Measurements from ENCODE around the gene RPH3AL. TPM values are rescaled to one million over a fixed set of nuclear protein-coding genes. Genes with fewer than 3 reads are reported as not detected.

Gene RPH3AL
- polyA plus RNA-seq, 3 donors = 0.71 to 1.9 (median 1.5) TPM

DNA sequence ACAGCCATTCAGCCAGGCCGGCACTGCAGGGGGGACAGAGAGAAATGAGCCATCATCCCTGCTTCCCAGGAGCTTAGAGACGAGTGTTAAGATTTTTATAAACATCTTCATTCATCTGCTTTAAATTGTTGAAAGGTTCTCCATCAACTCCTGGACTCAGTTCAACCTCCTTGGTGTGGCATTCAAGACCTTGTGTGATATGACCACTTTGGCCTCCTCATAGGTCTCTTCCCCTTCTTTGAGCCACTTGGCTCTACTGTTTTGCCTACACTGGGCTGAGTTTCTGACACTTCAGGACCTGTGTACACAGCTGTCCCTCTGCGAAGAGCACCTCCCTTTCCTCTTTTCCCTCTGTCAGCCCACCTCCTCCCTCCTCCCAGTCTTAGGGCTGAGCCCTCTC is 175.5 kb downstream of the RPH3AL start:
- 93% methylated on average over 2 of the region's 3 CpGs for WGBS (ENCODE audit: insufficient coverage)
- DNase-seq = no peak
- no peaks in the 10 kb centered on the region for H4K20me1 ChIP-seq (ENCODE audit: insufficient read depth, low read length)
- H3K79me2 ChIP-seq (ENCODE audit: insufficient read depth, low read length) = no peaks in the 10 kb centered on the region
- H3K27ac ChIP-seq (ENCODE audit: low read depth in 1 of 2, low read length in 2 of 2) = no peak overlapping the region
- Mint-ChIP-seq H3K4me1 (peaks cover 4% of the 10 kb centered on the region), H3K4me3 (no peak overlapping the region), H3K9me3 (peaks cover 0 to 3% (median 3%) of the 10 kb centered on the region in 7 donors), H3K36me3 (peaks cover 0 to 3% of the 10 kb centered on the region in 2 donors), H3K27me3 (ENCODE audit: low read depth in 3 of 3) (peaks cover 27 to 46% (median 30%) of the 10 kb centered on the region in 3 donors), H3K27ac (no peak overlapping the region)
- peaks cover 4 to 14% of the 10 kb centered on the region in 2 donors for H3K4me1 ChIP-seq (ENCODE audit: control insufficient read depth in 1 of 2, insufficient read depth in 2 of 2, low read length in 2 of 2)
- H3K9me3 ChIP-seq (replicated peaks in 1 of 2; ENCODE audit: control insufficient read depth in 1 of 2, insufficient read depth in 1 of 2, low read length in 2 of 2) = peaks cover 0 to 6% of the 10 kb centered on the region in 2 donors
- no peaks in the 10 kb centered on the region for H3K36me3 ChIP-seq (replicated peaks in 1 of 2; ENCODE audit: control insufficient read depth in 1 of 2, insufficient read depth in 2 of 2, low read length in 2 of 2)
- no peak overlapping the region for H3K4me2 ChIP-seq (replicated peaks; ENCODE audit: extremely low read depth, low read length, poor library complexity, severe bottlenecking)
- H3K4me3 ChIP-seq (replicated peaks in 1 of 3; ENCODE audit: low read depth in 2 of 3, low read length in 3 of 3) = no peak overlapping the region
- no peak overlapping the region for H3K9ac ChIP-seq (ENCODE audit: insufficient read depth, low read length, poor library complexity, severe bottlenecking)
- no peak overlapping the region for H2AFZ ChIP-seq (ENCODE audit: insufficient read depth, low read depth, low read length, poor library complexity, severe bottlenecking)
- TF ChIP-seq, protein P1, sequence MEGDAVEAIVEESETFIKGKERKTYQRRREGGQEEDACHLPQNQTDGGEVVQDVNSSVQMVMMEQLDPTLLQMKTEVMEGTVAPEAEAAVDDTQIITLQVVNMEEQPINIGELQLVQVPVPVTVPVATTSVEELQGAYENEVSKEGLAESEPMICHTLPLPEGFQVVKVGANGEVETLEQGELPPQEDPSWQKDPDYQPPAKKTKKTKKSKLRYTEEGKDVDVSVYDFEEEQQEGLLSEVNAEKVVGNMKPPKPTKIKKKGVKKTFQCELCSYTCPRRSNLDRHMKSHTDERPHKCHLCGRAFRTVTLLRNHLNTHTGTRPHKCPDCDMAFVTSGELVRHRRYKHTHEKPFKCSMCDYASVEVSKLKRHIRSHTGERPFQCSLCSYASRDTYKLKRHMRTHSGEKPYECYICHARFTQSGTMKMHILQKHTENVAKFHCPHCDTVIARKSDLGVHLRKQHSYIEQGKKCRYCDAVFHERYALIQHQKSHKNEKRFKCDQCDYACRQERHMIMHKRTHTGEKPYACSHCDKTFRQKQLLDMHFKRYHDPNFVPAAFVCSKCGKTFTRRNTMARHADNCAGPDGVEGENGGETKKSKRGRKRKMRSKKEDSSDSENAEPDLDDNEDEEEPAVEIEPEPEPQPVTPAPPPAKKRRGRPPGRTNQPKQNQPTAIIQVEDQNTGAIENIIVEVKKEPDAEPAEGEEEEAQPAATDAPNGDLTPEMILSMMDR (IDR thresholded peaks at IDR 0.05) = no peak
- peaks cover 6 to 26% of the 10 kb centered on the region in 2 donors for H3K27me3 ChIP-seq (ENCODE audit: control insufficient read depth in 2 of 2, insufficient read depth in 2 of 2, low read length in 2 of 2)
- intact Hi-C loops (cut with micrococcal nuclease) = no loop called here

DNA sequence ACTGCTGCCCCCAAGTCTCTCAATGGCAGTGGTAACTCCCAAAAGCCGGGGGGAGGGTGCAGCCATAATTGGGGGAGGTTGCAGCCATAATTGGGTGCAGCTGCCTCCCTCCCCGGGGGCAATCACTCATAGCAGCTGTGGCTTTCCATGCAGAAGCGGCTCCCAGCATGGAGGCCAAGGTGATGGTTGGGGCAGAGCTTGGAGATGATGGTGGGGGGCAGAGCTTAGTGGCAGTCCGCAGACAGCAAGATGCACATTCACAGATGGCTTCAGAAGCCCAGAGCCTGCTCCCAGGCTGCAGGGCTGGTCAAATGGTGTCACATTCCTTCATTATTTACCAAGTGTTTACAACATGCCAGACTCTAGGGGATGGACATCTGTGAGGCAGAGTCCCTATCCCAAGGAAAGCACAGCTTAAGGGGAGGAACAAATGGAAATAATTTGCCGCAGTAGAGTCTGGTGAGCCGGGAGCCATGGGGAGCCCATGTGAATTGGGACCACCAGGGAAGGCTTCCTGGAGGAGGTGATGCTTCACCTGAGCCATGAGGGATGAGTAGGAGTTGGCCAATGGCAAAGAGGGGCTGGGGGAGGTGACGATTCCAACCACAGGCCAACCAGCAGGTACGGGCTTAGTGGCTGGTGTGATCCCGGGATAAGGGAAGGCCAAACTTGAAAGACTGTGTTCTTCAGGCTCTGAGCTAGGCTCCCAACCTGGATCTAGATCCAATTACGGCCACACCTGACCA is 179.3 kb downstream of the RPH3AL start:
- 96% methylated on average over 7 of the region's 10 CpGs for WGBS (ENCODE audit: insufficient coverage)

More for the DNA sequence above, 179.3 kb downstream of the RPH3AL start:
- H3K27ac ChIP-seq (ENCODE audit: low read depth in 1 of 2, low read length in 2 of 2) = no peak overlapping the region
- intact Hi-C loops (cut with micrococcal nuclease) = no loop called here
- peaks cover 0 to 2% (median 0%) of the 10 kb centered on the region in 7 donors for H3K9me3 Mint-ChIP-seq
- DNase-seq = no peak
- H3K27me3 ChIP-seq (ENCODE audit: control insufficient read depth in 2 of 2, insufficient read depth in 2 of 2, low read length in 2 of 2) = peaks cover 0 to 3% of the 10 kb centered on the region in 2 donors
- H3K27ac Mint-ChIP-seq = no peak overlapping the region
- H3K27me3 Mint-ChIP-seq (ENCODE audit: low read depth in 3 of 3) = peaks cover 9 to 13% (median 12%) of the 10 kb centered on the region in 3 donors
- H3K79me2 ChIP-seq (ENCODE audit: insufficient read depth, low read length) = no peaks in the 10 kb centered on the region
- no peaks in the 10 kb centered on the region for H3K36me3 ChIP-seq (replicated peaks in 1 of 2; ENCODE audit: control insufficient read depth in 1 of 2, insufficient read depth in 2 of 2, low read length in 2 of 2)
- no peak overlapping the region for H3K9ac ChIP-seq (ENCODE audit: insufficient read depth, low read length, poor library complexity, severe bottlenecking)
- TF ChIP-seq, protein P1 (IDR thresholded peaks at IDR 0.05) = no peak
- no peaks in the 10 kb centered on the region for H3K4me1 ChIP-seq (ENCODE audit: control insufficient read depth in 1 of 2, insufficient read depth in 2 of 2, low read length in 2 of 2)
- no peaks in the 10 kb centered on the region for H3K36me3 Mint-ChIP-seq
- H4K20me1 ChIP-seq (ENCODE audit: insufficient read depth, low read length) = no peaks in the 10 kb centered on the region
- H3K4me3 ChIP-seq (replicated peaks in 1 of 3; ENCODE audit: low read depth in 2 of 3, low read length in 3 of 3) = no peak overlapping the region
- H3K4me2 ChIP-seq (replicated peaks; ENCODE audit: extremely low read depth, low read length, poor library complexity, severe bottlenecking) = no peak overlapping the region
- H3K4me3 Mint-ChIP-seq = no peak overlapping the region
- no peaks in the 10 kb centered on the region for H3K9me3 ChIP-seq (replicated peaks in 1 of 2; ENCODE audit: control insufficient read depth in 1 of 2, insufficient read depth in 1 of 2, low read length in 2 of 2)
- no peak overlapping the region for H2AFZ ChIP-seq (ENCODE audit: insufficient read depth, low read depth, low read length, poor library complexity, severe bottlenecking)
- no peaks in the 10 kb centered on the region for H3K4me1 Mint-ChIP-seq
